Stimulated activated CD8-positive, alpha-beta memory T cell treated with anti-CD3 and anti-CD28 coated beads, Interleukin-12 subunit alpha, Interleukin-12 subunit beta, amount 100 ng/mL, for 24 hours (primary cell): ENCODE measurements around the gene TP63.

Experiments used
- DNase-seq: peaks from one replicate; pipeline ENCODE4 v3.0.0-alpha.2; 2020; ENCODE audit errors: extremely low read depth

The TP63 gene

GRCh38 chr3:189851682-189852081, 220.5 kb downstream of the TP63 start:
- DNase-seq, result no peak

- DNase-seq, result no peak
These were observed 222.7 kb downstream of the TP63 start for GRCh38 chr3:189853906-189854305.

- no peak for DNase-seq
These were observed 229.1 kb downstream of the TP63 start for GRCh38 chr3:189860296-189860695.

- no peak for DNase-seq
These were observed 231.3 kb downstream of the TP63 start for GRCh38 chr3:189862385-189862998.

GRCh38 chr3:189863031-189863430, 231.8 kb downstream of the TP63 start:
- no peak for DNase-seq

- DNase-seq, result no peak
These were observed 236.9 kb downstream of the TP63 start for GRCh38 chr3:189868061-189868460.

- no peak for DNase-seq
These were observed 238.0 kb downstream of the TP63 start for GRCh38 chr3:189869165-189869564.

- DNase-seq, result no peak
These were observed 240.2 kb downstream of the TP63 start for GRCh38 chr3:189871418-189871817.

- DNase-seq, result no peak
These were observed 252.0 kb downstream of the TP63 start for GRCh38 chr3:189883113-189883753.

GRCh38 chr3:189890496-189890895, 259.3 kb downstream of the TP63 start:
- no peak for DNase-seq

GRCh38 chr3:189896533-189896932, 265.3 kb downstream of the TP63 start:
- DNase-seq, result no peak

- DNase-seq, result no peak
These were observed 266.2 kb downstream of the TP63 start for GRCh38 chr3:189897406-189897805.

GRCh38 chr3:189898559-189899153, 267.5 kb downstream of the TP63 start:
- DNase-seq, result no peak

- no peak for DNase-seq
These were observed 268.0 kb downstream of the TP63 start for GRCh38 chr3:189899186-189899585.

- no peak for DNase-seq
These were observed 269.4 kb downstream of the TP63 start for GRCh38 chr3:189900578-189900977.

GRCh38 chr3:189901481-189901880, 270.3 kb downstream of the TP63 start:
- no peak for DNase-seq

- DNase-seq, result no peak
These were observed 271.3 kb downstream of the TP63 start for GRCh38 chr3:189902230-189903186.

- no peak for DNase-seq
These were observed 272.5 kb downstream of the TP63 start for GRCh38 chr3:189903562-189904250.

- DNase-seq, result no peak
These were observed 276.6 kb downstream of the TP63 start for GRCh38 chr3:189907803-189908202.

- no peak for DNase-seq
These were observed 277.5 kb downstream of the TP63 start for GRCh38 chr3:189908646-189909045.

GRCh38 chr3:189909139-189909538, 277.9 kb downstream of the TP63 start:
- no peak for DNase-seq

- no peak for DNase-seq
These were observed 278.4 kb downstream of the TP63 start for GRCh38 chr3:189909573-189909972.
